ENCODE results near the gene PIK3C2G.
"Not testable (repeated sequence)": the region's sequence is repeated elsewhere in the genome, so short reads cannot be mapped to it uniquely, and the experiment has no call there.

PIK3C2G gene

GRCh38 chr12:18502422-18502968, 241.2 kb downstream of the PIK3C2G start:
- Histone ChIP-seq H3K9ac (ENCODE audit: low read depth, low read length) (no peak overlapping the region), H3K9me3 (ENCODE audit: insufficient read depth, low read length, severe bottlenecking) (no peaks in the 10 kb centered on the region), H3K4me1 (ENCODE audit: insufficient read depth, low read length) (no peaks in the 10 kb centered on the region), H3K4me3 (ENCODE audit: low read depth in 1 of 2, low read length in 2 of 2) (no peak overlapping the region), H4K20me1 (ENCODE audit: insufficient read depth, low read length) (no peaks in the 10 kb centered on the region), H2AFZ (ENCODE audit: low read depth, low read length) (no peak overlapping the region), H3K79me2 (ENCODE audit: insufficient read depth, low read length) (no peaks in the 10 kb centered on the region), H3K27me3 (ENCODE audit: insufficient read depth, low read length, poor library complexity) (no peaks in the 10 kb centered on the region), H3K27ac (ENCODE audit: low read length) (no peak overlapping the region), H3K4me2 (ENCODE audit: insufficient read depth, low read length) (no peak overlapping the region), H3K36me3 (ENCODE audit: insufficient read depth, low read length) (no peaks in the 10 kb centered on the region)
- TF ChIP-seq CTCF (IDR thresholded peaks at IDR 0.05; ENCODE audit: borderline replicate concordance, extremely low read depth, low read length, poor library complexity, severe bottlenecking): no peak
- TF ChIP-seq EZH2 (IDR thresholded peaks at IDR 0.05; ENCODE audit: borderline replicate concordance, low read depth, low read length, severe bottlenecking): no peak
- ATAC-seq (ENCODE audit: insufficient read depth, low read depth) (no peak), DNase-seq (no peak)

GRCh38 chr12:18521461-18521860, 260.1 kb downstream of the PIK3C2G start:
- H3K27me3 ChIP-seq (ENCODE audit: insufficient read depth, low read length, poor library complexity): no peaks in the 10 kb centered on the region
- no peak overlapping the region for H3K4me3 ChIP-seq (ENCODE audit: low read depth in 1 of 2, low read length in 2 of 2)
- DNase-seq: no peak
- no peaks in the 10 kb centered on the region for H4K20me1 ChIP-seq (ENCODE audit: insufficient read depth, low read length)
- TF ChIP-seq EZH2 (IDR thresholded peaks at IDR 0.05; ENCODE audit: borderline replicate concordance, low read depth, low read length, severe bottlenecking) (no peak), CTCF (IDR thresholded peaks at IDR 0.05; ENCODE audit: borderline replicate concordance, extremely low read depth, low read length, poor library complexity, severe bottlenecking) (no peak)
- no peak for ATAC-seq (ENCODE audit: insufficient read depth, low read depth)
- no peaks in the 10 kb centered on the region for H3K36me3 ChIP-seq (ENCODE audit: insufficient read depth, low read length)
- peaks cover 7% of the 10 kb centered on the region for H3K9me3 ChIP-seq (ENCODE audit: insufficient read depth, low read length, severe bottlenecking)
- no peaks in the 10 kb centered on the region for H3K79me2 ChIP-seq (ENCODE audit: insufficient read depth, low read length)
- H3K4me1 ChIP-seq (ENCODE audit: insufficient read depth, low read length): no peaks in the 10 kb centered on the region
- H3K27ac ChIP-seq (ENCODE audit: low read length): no peak overlapping the region
- H2AFZ ChIP-seq (ENCODE audit: low read depth, low read length): no peak overlapping the region
- H3K9ac ChIP-seq (ENCODE audit: low read depth, low read length): no peak overlapping the region
- H3K4me2 ChIP-seq (ENCODE audit: insufficient read depth, low read length): no peak overlapping the region

GRCh38 chr12:18522806-18523205, 261.5 kb downstream of the PIK3C2G start:
- ATAC-seq (ENCODE audit: insufficient read depth, low read depth): no peak
- H3K9ac ChIP-seq (ENCODE audit: low read depth, low read length): no peak overlapping the region

GRCh38 chr12:18542497-18542896, 281.2 kb downstream of the PIK3C2G start:
- H3K4me1 ChIP-seq (ENCODE audit: insufficient read depth, low read length); H3K4me3 ChIP-seq (ENCODE audit: low read depth in 1 of 2, low read length in 2 of 2); H3K4me2 ChIP-seq (ENCODE audit: insufficient read depth, low read length); DNase-seq; H3K27me3 ChIP-seq (ENCODE audit: insufficient read depth, low read length, poor library complexity); H3K9ac ChIP-seq (ENCODE audit: low read depth, low read length); H3K79me2 ChIP-seq (ENCODE audit: insufficient read depth, low read length); ATAC-seq (ENCODE audit: insufficient read depth, low read depth); H3K36me3 ChIP-seq (ENCODE audit: insufficient read depth, low read length); H4K20me1 ChIP-seq (ENCODE audit: insufficient read depth, low read length); H2AFZ ChIP-seq (ENCODE audit: low read depth, low read length); H3K27ac ChIP-seq (ENCODE audit: low read length); H3K9me3 ChIP-seq (ENCODE audit: insufficient read depth, low read length, severe bottlenecking): not testable (repeated sequence)

More at GRCh38 chr12:18522806-18523205, 261.5 kb downstream of the PIK3C2G start:
- peaks cover 7% of the 10 kb centered on the region for H3K9me3 ChIP-seq (ENCODE audit: insufficient read depth, low read length, severe bottlenecking)
- TF ChIP-seq CTCF (IDR thresholded peaks at IDR 0.05; ENCODE audit: borderline replicate concordance, extremely low read depth, low read length, poor library complexity, severe bottlenecking) (no peak), EZH2 (IDR thresholded peaks at IDR 0.05; ENCODE audit: borderline replicate concordance, low read depth, low read length, severe bottlenecking) (no peak)
- H2AFZ ChIP-seq (ENCODE audit: low read depth, low read length): no peak overlapping the region
- H3K4me3 ChIP-seq (ENCODE audit: low read depth in 1 of 2, low read length in 2 of 2): no peak overlapping the region
- H3K27ac ChIP-seq (ENCODE audit: low read length): no peak overlapping the region
- no peaks in the 10 kb centered on the region for H3K36me3 ChIP-seq (ENCODE audit: insufficient read depth, low read length)
- H3K27me3 ChIP-seq (ENCODE audit: insufficient read depth, low read length, poor library complexity): no peaks in the 10 kb centered on the region
- DNase-seq: no peak
- no peaks in the 10 kb centered on the region for H4K20me1 ChIP-seq (ENCODE audit: insufficient read depth, low read length)
- H3K4me2 ChIP-seq (ENCODE audit: insufficient read depth, low read length): no peak overlapping the region
- no peaks in the 10 kb centered on the region for H3K79me2 ChIP-seq (ENCODE audit: insufficient read depth, low read length)
- H3K4me1 ChIP-seq (ENCODE audit: insufficient read depth, low read length): no peaks in the 10 kb centered on the region

Data from DND-41 (cell line).